Smooth muscle cell (in vitro differentiated cells): Measurements from ENCODE around the gene GALNT9. TPM values are rescaled to one million over a fixed set of nuclear protein-coding genes. Genes with fewer than 3 reads are reported as not detected.

Experiments
- DNase-seq: peaks from one replicate; lab custom pipeline; 2025; ENCODE audit not compliant: unreplicated experiment; lab: John Stamatoyannopoulos, UW
- H2AFZ ChIP-seq: fragments of 200-600 bp; sonication (generic); 2 replicates; pipeline ENCODE4 v1.6.0; 2016; ENCODE audit warnings: antibody characterized with exemption, low read depth, mild to moderate bottlenecking
- H3F3A ChIP-seq: fragments of 200-600 bp; sonication (generic); 2 replicates; pipeline ENCODE4 v1.6.0; 2017; ENCODE audit warnings: antibody characterized with exemption, low read depth
- H3K27ac ChIP-seq: fragments of 200-600 bp; sonication (generic); 2 replicates; pipeline ENCODE4 v1.5.1; 2016; ENCODE audit warnings: low read depth, mild to moderate bottlenecking
- H3K27me3 ChIP-seq: fragments of 200-600 bp; sonication (generic); 2 replicates; pipeline ENCODE4 v1.6.1; 2016; ENCODE audit warnings: low read depth, mild to moderate bottlenecking
- H3K36me3 ChIP-seq: fragments of 200-600 bp; sonication (generic); 2 replicates; pipeline ENCODE4 v1.5.1; 2016; ENCODE audit warnings: low read depth
- H3K4me1 ChIP-seq: fragments of 200-600 bp; sonication (generic); 2 replicates; pipeline ENCODE4 v1.5.1; 2016; ENCODE audit warnings: low read depth
- H3K4me2 ChIP-seq: fragments of 200-600 bp; sonication (generic); 2 replicates; pipeline ENCODE4 v1.6.0; 2016; ENCODE audit warnings: mild to moderate bottlenecking
- H3K4me3 ChIP-seq: fragments of 200-600 bp; sonication (generic); 2 replicates; pipeline ENCODE4 v1.5.1; 2016; ENCODE audit warnings: mild to moderate bottlenecking
- H3K79me2 ChIP-seq: fragments of 200-600 bp; sonication (generic); 2 replicates; pipeline ENCODE4 v1.6.0; 2016; ENCODE audit warnings: low read depth, mild to moderate bottlenecking
- H3K9ac ChIP-seq: fragments of 200-600 bp; sonication (generic); 2 replicates; pipeline ENCODE4 v1.6.0; 2016; ENCODE audit warnings: low read depth
- H3K9me3 ChIP-seq: fragments of 200-600 bp; sonication (generic); replicated peaks from 2 replicates; pipeline ENCODE4 v1.5.1; 2016; ENCODE audit warnings: low read depth
- H4K20me1 ChIP-seq: fragments of 200-600 bp; sonication (generic); 2 replicates; pipeline ENCODE4 v1.6.0; 2016; ENCODE audit warnings: low read depth
- CTCF ChIP-seq: fragments of 200-600 bp; sonication (generic); IDR thresholded peaks from 2 replicates; pipeline ENCODE4 v1.5.1; 2017; ENCODE audit warnings: borderline replicate concordance, mild to moderate bottlenecking, antibody characterized with exemption; ENCODE audit not compliant: insufficient read depth, poor library complexity, severe bottlenecking
- WGBS: methylation state at CpG from one replicate; pipeline ENCODE4 v1.1.7; 2016; ENCODE audit warnings: low lambda C conversion rate; 5-methylcytosine and 5-hydroxymethylcytosine counted together
- polyA plus RNA-seq: library from polyadenylated mRNA; unstranded; fragments of >200 nt; fragmentation: Nextera tagmentation; extraction: Ambion mirVana; gene quantifications from 2 replicates; pipeline ENCODE4 v1.2.1, GENCODE V29; 2016
- total RNA-seq: library from RNA; depleted of rRNA; stranded (reverse); fragments of >200 nt; gene quantifications from 2 replicates; pipeline ENCODE4 v1.2.3, GENCODE V29; 2014

Gene GALNT9
- total and polyA plus RNA-seq, 2 experiments from 2014 or later: 1.1 TPM; not detected in 1

- Histone ChIP-seq H3F3A (no peaks in the 10 kb centered on the region), H3K4me3 (no peak overlapping the region), H3K36me3 (no peaks in the 10 kb centered on the region), H3K27ac (no peak overlapping the region), H3K4me1 (no peaks in the 10 kb centered on the region), H3K9ac (no peak overlapping the region), H3K4me2 (no peak overlapping the region), H2AFZ (no peak overlapping the region), H3K79me2 (no peaks in the 10 kb centered on the region), H4K20me1 (no peaks in the 10 kb centered on the region), H3K9me3 (no peaks in the 10 kb centered on the region), H3K27me3 (peaks cover 6% of the 10 kb centered on the region)
- no peak for DNase-seq
- WGBS: 87% methylated on average over 14 of the region's 17 CpGs
- TF ChIP-seq CTCF: no peak
These were observed 15.7 kb upstream of the GALNT9 start for GRCh38 chr12:132345126-132345525.

- Histone ChIP-seq H4K20me1 (no peaks in the 10 kb centered on the region), H3F3A (no peaks in the 10 kb centered on the region), H3K27me3 (peaks cover 7% of the 10 kb centered on the region), H3K79me2 (no peaks in the 10 kb centered on the region), H3K27ac (no peak overlapping the region), H3K4me2 (no peak overlapping the region), H3K9ac (no peak overlapping the region), H3K9me3 (no peaks in the 10 kb centered on the region), H3K4me3 (no peak overlapping the region), H3K36me3 (no peaks in the 10 kb centered on the region), H3K4me1 (no peaks in the 10 kb centered on the region), H2AFZ (no peak overlapping the region)
- no peak for TF ChIP-seq CTCF
- no peak for DNase-seq
- WGBS: 81% methylated on average over 22 of the region's 23 CpGs
These were observed 15.2 kb upstream of the GALNT9 start for GRCh38 chr12:132344601-132345000.

- WGBS: 91% methylated on average over 11 of the region's 11 CpGs
- H3K4me1 ChIP-seq: no peaks in the 10 kb centered on the region
- H3K27me3 ChIP-seq: peaks cover 11% of the 10 kb centered on the region
- no peak for TF ChIP-seq CTCF
- no peaks in the 10 kb centered on the region for H3K79me2 ChIP-seq
- DNase-seq: no peak
- no peaks in the 10 kb centered on the region for H3K9me3 ChIP-seq
- no peak overlapping the region for H3K4me3 ChIP-seq
- H4K20me1 ChIP-seq: no peaks in the 10 kb centered on the region
- no peak overlapping the region for H2AFZ ChIP-seq
- no peaks in the 10 kb centered on the region for H3K36me3 ChIP-seq
- no peak overlapping the region for H3K27ac ChIP-seq
- H3F3A ChIP-seq: no peaks in the 10 kb centered on the region
- H3K4me2 ChIP-seq: no peak overlapping the region
- H3K9ac ChIP-seq: no peak overlapping the region
These were observed 14.8 kb upstream of the GALNT9 start for GRCh38 chr12:132344181-132344580.

- H3K79me2 ChIP-seq: no peaks in the 10 kb centered on the region
- peaks cover 12% of the 10 kb centered on the region for H3K27me3 ChIP-seq
- H3F3A ChIP-seq: no peaks in the 10 kb centered on the region
- 85% methylated on average over 23 of the region's 23 CpGs for WGBS
- no peak overlapping the region for H3K4me2 ChIP-seq
- TF ChIP-seq CTCF: no peak
- no peak for DNase-seq
- no peak overlapping the region for H2AFZ ChIP-seq
- H3K9ac ChIP-seq: no peak overlapping the region
- H3K27ac ChIP-seq: no peak overlapping the region
- no peak overlapping the region for H3K4me3 ChIP-seq
- no peaks in the 10 kb centered on the region for H4K20me1 ChIP-seq
- H3K9me3 ChIP-seq: no peaks in the 10 kb centered on the region
- no peaks in the 10 kb centered on the region for H3K36me3 ChIP-seq
- no peaks in the 10 kb centered on the region for H3K4me1 ChIP-seq
These were observed 14.1 kb upstream of the GALNT9 start for GRCh38 chr12:132343294-132344004.
